NCI-H345 (cell line): ENCODE results near the gene USP24.
"Not testable (repeated sequence)": the region's sequence is repeated elsewhere in the genome, so short reads cannot be mapped to it uniquely, and the experiment has no call there.

Source experiments
- DNase-seq: peaks from one replicate; lab custom pipeline; 2025; lab: John Stamatoyannopoulos, UW

Gene USP24

GRCh38 chr1:55038974-55039341 is 176.2 kb downstream of the USP24 start:
- no peak for DNase-seq

GRCh38 chr1:55038552-55038838 is 176.7 kb downstream of the USP24 start:
- no peak for DNase-seq

GRCh38 chr1:55037733-55038551 is 177.2 kb downstream of the USP24 start:
- no peak for DNase-seq

- no peak for DNase-seq
Observed at GRCh38 chr1:55035904-55036303, 179.3 kb downstream of the USP24 start.

- no peak for DNase-seq
Observed at GRCh38 chr1:55034476-55035133, 180.6 kb downstream of the USP24 start.

GRCh38 chr1:55033265-55033614 is 181.9 kb downstream of the USP24 start:
- no peak for DNase-seq

GRCh38 chr1:55031098-55031497 is 184.1 kb downstream of the USP24 start:
- DNase-seq: not testable (repeated sequence)

GRCh38 chr1:55026682-55027081 is 188.5 kb downstream of the USP24 start:
- DNase-seq: not testable (repeated sequence)

- DNase-seq: not testable (repeated sequence)
Observed at GRCh38 chr1:55024163-55024562, 191.0 kb downstream of the USP24 start.

- peak; percentile 87 for DNase-seq
Observed at GRCh38 chr1:55021942-55022546, 193.1 kb downstream of the USP24 start.

- DNase-seq: no peak
Observed at GRCh38 chr1:55018395-55018794, 196.8 kb downstream of the USP24 start.
